B cell (primary cell): ENCODE measurements around the gene NCOA7. TPM values are rescaled to one million over a fixed set of nuclear protein-coding genes. Genes with fewer than 3 reads are reported as not detected.

Experiments used
- ATAC-seq: fragments of 200-7000 bp; cut with Tn5 transposase; one replicate; pipeline ENCODE4 v1.10.0; 2021; ENCODE audit warnings: low read depth, mild to moderate bottlenecking, moderate number of reproducible peaks, moderate library complexity
- CTCF ChIA-PET: fragments of 350-600 bp; sonication (Branson Sonifier 250); formaldehyde crosslinking; loops from one replicate; lab custom pipeline; 2021; ENCODE audit warnings: antibody characterized with exemption, inconsistent platforms; lab: Charles Lee
- POLR2A ChIA-PET: fragments of 350-600 bp; sonication (Branson Sonifier 250); formaldehyde crosslinking; loops from one replicate; lab custom pipeline; 2021; ENCODE audit warnings: antibody characterized with exemption; lab: Charles Lee
- DNase-seq: peaks from one replicate; pipeline ENCODE4 v3.0.0; 2013
- H2AFZ ChIP-seq: 2 replicates; pipeline ENCODE4 v1.6.1; 2012; ENCODE audit warnings: mild to moderate bottlenecking, low read depth, low read length; ENCODE audit not compliant: insufficient read depth, poor library complexity, severe bottlenecking
- H3K27ac ChIP-seq, 2 donors: 1 replicate in 1 of 2; 2 replicates in 1 of 2; pipeline ENCODE4 v1.5.1; 2012 to 2013; ENCODE audit warnings: low read length in 2 of 2, mild to moderate bottlenecking in 2 of 2, moderate library complexity in 1 of 2
- H3K27me3 ChIP-seq, 4 experiments: fragments of 200-600 bp in 1 of 4; sonication (generic) in 1 of 4; replicated peaks in 1 of 4; 1 replicate in 2 of 4; 2 replicates in 2 of 4; pipeline versions ENCODE4 v1.6.1 to v1.7.0; 2013 to 2016; ENCODE audit warnings: low read length in 3 of 4, mild to moderate bottlenecking in 2 of 4, mixed read lengths in 1 of 4, moderate library complexity in 1 of 4; ENCODE audit not compliant: insufficient read depth in 4 of 4, control insufficient read depth in 3 of 4; ENCODE audit errors: control extremely low read depth in 1 of 4
- H3K36me3 ChIP-seq, 2 experiments: replicated peaks in 1 of 2; 1 replicate in 1 of 2; 2 replicates in 1 of 2; pipeline versions ENCODE4 v1.6.1 to v1.7.1; 2013; ENCODE audit warnings: low read length in 1 of 2; ENCODE audit not compliant: insufficient read depth in 2 of 2, control insufficient read depth in 1 of 2; ENCODE audit errors: control extremely low read depth in 1 of 2, extremely low read depth in 1 of 2
- H3K4me1 ChIP-seq, 2 donors: fragments of 200-600 bp in 1 of 2; sonication (generic) in 1 of 2; 1 replicate in 1 of 2; 2 replicates in 1 of 2; pipeline versions ENCODE4 v1.5.1 to v1.6.1; 2013 to 2017; ENCODE audit warnings: low read length in 2 of 2; ENCODE audit not compliant: control insufficient read depth in 2 of 2, insufficient read depth in 2 of 2
- H3K4me2 ChIP-seq: replicated peaks from 2 replicates; pipeline ENCODE3; 2012; ENCODE audit warnings: mild to moderate bottlenecking, low read depth, low read length; ENCODE audit not compliant: poor library complexity, severe bottlenecking
- H3K4me3 ChIP-seq, 5 experiments: fragments of 200-600 bp in 1 of 5; sonication (generic) in 1 of 5; 1 replicate in 3 of 5; 2 replicates in 2 of 5; pipeline versions ENCODE4 v1.5.1 to v1.7.0; 2011 to 2016; ENCODE audit warnings: low read length in 4 of 5, mild to moderate bottlenecking in 4 of 5, low read depth in 2 of 5, control low read depth in 1 of 5, moderate library complexity in 1 of 5; ENCODE audit not compliant: insufficient read depth in 1 of 5; ENCODE audit errors: control extremely low read depth in 1 of 5, extremely low read depth in 1 of 5
- H3K79me2 ChIP-seq: fragments of 200-600 bp; sonication (generic); one replicate; pipeline ENCODE4 v1.6.0; 2016; ENCODE audit warnings: low read length; ENCODE audit not compliant: control insufficient read depth, insufficient read depth
- H3K9ac ChIP-seq: fragments of 200-600 bp; sonication (generic); 2 replicates; pipeline ENCODE4 v1.6.1; 2017; ENCODE audit warnings: mild to moderate bottlenecking, low read length, moderate library complexity
- H3K9me3 ChIP-seq, 3 donors: one replicate each; pipeline versions ENCODE4 v1.6.1 to v1.7.1; 2013; ENCODE audit warnings: low read length in 2 of 3; ENCODE audit not compliant: control insufficient read depth in 2 of 3, insufficient read depth in 1 of 3; ENCODE audit errors: control extremely low read depth in 1 of 3
- H4K20me1 ChIP-seq: 2 replicates; pipeline ENCODE4 v1.6.0; 2012; ENCODE audit warnings: mild to moderate bottlenecking, low read length; ENCODE audit not compliant: insufficient read depth, control insufficient read depth, poor library complexity, severe bottlenecking
- H3K27ac Mint-ChIP-seq: one replicate; pipeline ENCODE4 v1.8.0; 2021; ENCODE audit warnings: mixed read lengths
- H3K27me3 Mint-ChIP-seq: one replicate; pipeline ENCODE4 v1.8.0; 2021; ENCODE audit warnings: mixed read lengths
- H3K4me1 Mint-ChIP-seq: one replicate; pipeline ENCODE4 v1.8.0; 2021; ENCODE audit warnings: mixed read lengths
- H3K4me3 Mint-ChIP-seq: one replicate; pipeline ENCODE4 v1.8.0; 2021; ENCODE audit warnings: mixed read lengths
- H3K9me3 Mint-ChIP-seq: one replicate; pipeline ENCODE4 v1.8.0; 2022; ENCODE audit warnings: mixed read lengths; ENCODE audit not compliant: insufficient read depth
- EZH2 ChIP-seq: IDR thresholded peaks from 2 replicates; pipeline ENCODE4 v1.6.1; 2012; ENCODE audit warnings: borderline replicate concordance, low read depth, mild to moderate bottlenecking, moderate library complexity, low read length; ENCODE audit not compliant: insufficient read depth, poor library complexity, severe bottlenecking
- WGBS: methylation state at CpG from one replicate; pipeline ENCODE4 v1.1.5; 2013; ENCODE audit warnings: missing lambda C conversion rate; ENCODE audit not compliant: insufficient coverage; 5-methylcytosine and 5-hydroxymethylcytosine counted together
- intact Hi-C: fragments of 100-400 bp; cut with micrococcal nuclease; formaldehyde crosslinking; loops from one replicate; pipeline ENCODE4 v1.10.0; 2022
- polyA plus RNA-seq: library from polyadenylated mRNA; depleted of rRNA; stranded (reverse); fragments of >200 nt; gene quantifications from 2 replicates; pipeline ENCODE4 v1.2.3, GENCODE V29; 2012
- total RNA-seq, 2 donors: library from RNA; stranded (reverse); fragments of 120-200 nt in 1 of 2; gene quantifications; 1 replicate in 1 of 2; 2 replicates in 1 of 2; pipeline versions ENCODE4 v1.2.3 to v1.2.4, GENCODE V29; 2013 to 2022
- TF ChIP-seq, protein P1 (sequence below): fragments of 200-600 bp; IDR thresholded peaks from one replicate; pipeline ENCODE4 v1.8.0; 2022; ENCODE audit warnings: antibody characterized with exemption, mild to moderate bottlenecking

Gene NCOA7
- total and polyA plus RNA-seq, 2 donors (not counting 1 experiment from before 2014, with no cell fraction given): 10.9 to 27.4 TPM

DNA sequence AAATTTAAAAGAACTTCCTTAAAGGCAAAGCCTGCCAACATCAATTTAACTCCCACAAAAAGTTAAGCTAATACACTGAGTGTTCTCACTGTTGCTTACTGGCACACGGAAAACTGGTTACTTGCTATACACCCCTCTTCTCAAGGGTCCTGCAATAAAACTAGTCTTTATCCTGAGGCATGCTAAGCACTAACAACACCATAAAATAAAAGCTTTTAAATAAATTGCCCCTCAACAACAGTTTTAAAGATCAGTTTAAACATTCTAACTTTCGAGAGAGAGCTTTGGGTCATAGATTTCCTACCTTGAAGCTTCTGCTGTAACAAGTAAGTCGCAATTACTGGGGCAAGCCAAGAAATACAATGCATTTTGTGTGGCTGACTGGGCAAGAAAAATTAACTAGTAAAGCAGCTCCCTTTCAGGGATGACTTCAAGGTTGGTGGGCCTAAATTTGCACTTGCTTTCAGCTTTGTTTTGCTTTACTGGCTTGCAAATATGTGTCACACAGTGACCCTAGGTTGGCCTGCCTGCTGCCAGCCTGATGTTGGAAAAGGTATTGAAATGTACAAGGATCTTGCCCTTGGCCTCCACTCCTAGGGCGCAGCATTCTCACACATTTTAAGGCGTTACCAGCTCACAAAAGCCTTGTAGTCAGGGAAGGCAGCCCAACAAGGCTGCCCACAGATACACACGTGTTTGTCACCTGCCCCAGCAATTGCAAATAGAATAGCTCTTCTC is 45.3 kb upstream of the NCOA7 start:
- no peak overlapping the region for H3K4me3 ChIP-seq
- H3K36me3 ChIP-seq: no peaks in the 10 kb centered on the region
- H4K20me1 ChIP-seq: no peaks in the 10 kb centered on the region
- H3K4me2 ChIP-seq: no peak overlapping the region
- H3K27ac ChIP-seq: no peak overlapping the region
- peaks cover 52% of the 10 kb centered on the region for H3K27me3 Mint-ChIP-seq
- peaks cover 34% of the 10 kb centered on the region for H3K4me1 Mint-ChIP-seq
- intact Hi-C loops: no loop called here
- no peak overlapping the region for H2AFZ ChIP-seq
- peaks cover 0 to 13% (median 0%) of the 10 kb centered on the region in 3 donors for H3K9me3 ChIP-seq
- ATAC-seq: no peak
- H3K9me3 Mint-ChIP-seq: no peaks in the 10 kb centered on the region
- 95% methylated on average over 4 of the region's 6 CpGs for WGBS
- H3K79me2 ChIP-seq: no peaks in the 10 kb centered on the region
- H3K27me3 ChIP-seq: peaks cover 0 to 47% (median 33%) of the 10 kb centered on the region in 4 experiments
- ChIA-PET POLR2A (interaction anchor here (0.8 kb wide), 1 partner anchor 36 kb away, joined by 3 read pairs; no protein-coding TSS in a partner anchor), CTCF (interaction anchor here (0.6 to 1.8 kb wide), 5 partner anchors 8 to 434 kb away, joined by 3 to 5 read pairs (median 4); no protein-coding TSS in a partner anchor)
- DNase-seq: no peak
- H3K4me1 ChIP-seq: peaks cover 35 to 36% of the 10 kb centered on the region in 2 donors
- no peak overlapping the region for H3K9ac ChIP-seq
- no peak overlapping the region for H3K27ac Mint-ChIP-seq
- TF ChIP-seq, protein P1, sequence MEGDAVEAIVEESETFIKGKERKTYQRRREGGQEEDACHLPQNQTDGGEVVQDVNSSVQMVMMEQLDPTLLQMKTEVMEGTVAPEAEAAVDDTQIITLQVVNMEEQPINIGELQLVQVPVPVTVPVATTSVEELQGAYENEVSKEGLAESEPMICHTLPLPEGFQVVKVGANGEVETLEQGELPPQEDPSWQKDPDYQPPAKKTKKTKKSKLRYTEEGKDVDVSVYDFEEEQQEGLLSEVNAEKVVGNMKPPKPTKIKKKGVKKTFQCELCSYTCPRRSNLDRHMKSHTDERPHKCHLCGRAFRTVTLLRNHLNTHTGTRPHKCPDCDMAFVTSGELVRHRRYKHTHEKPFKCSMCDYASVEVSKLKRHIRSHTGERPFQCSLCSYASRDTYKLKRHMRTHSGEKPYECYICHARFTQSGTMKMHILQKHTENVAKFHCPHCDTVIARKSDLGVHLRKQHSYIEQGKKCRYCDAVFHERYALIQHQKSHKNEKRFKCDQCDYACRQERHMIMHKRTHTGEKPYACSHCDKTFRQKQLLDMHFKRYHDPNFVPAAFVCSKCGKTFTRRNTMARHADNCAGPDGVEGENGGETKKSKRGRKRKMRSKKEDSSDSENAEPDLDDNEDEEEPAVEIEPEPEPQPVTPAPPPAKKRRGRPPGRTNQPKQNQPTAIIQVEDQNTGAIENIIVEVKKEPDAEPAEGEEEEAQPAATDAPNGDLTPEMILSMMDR: no peak
- TF ChIP-seq EZH2: no peak
- no peak overlapping the region for H3K4me3 Mint-ChIP-seq

DNA sequence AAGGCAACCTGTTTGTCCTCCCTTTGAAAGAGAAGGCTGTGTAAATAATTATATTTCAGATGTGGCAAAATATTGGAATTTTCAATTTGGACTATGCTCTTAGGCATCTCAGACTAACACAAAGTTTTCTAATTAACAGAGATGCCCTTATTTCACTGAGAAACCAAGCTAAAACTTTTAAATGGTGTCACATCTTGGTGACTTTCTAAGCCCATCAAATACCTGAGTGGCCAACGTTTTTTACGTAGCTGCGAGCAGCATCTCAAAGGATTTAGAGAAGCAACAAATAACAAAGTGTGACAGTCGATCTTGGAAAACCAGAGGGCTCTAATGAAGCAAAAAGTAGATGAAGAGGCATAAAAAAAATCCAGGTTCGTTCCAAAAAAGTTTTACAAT is 44.7 kb upstream of the NCOA7 start:
- ChIA-PET CTCF (interaction anchor here (0.6 to 1.8 kb wide), 5 partner anchors 7 to 435 kb away, joined by 3 to 5 read pairs (median 4); no protein-coding TSS in a partner anchor), POLR2A (no interaction called here)
- WGBS: 88% methylated on average over 3 of the region's 5 CpGs
- H3K27me3 ChIP-seq: peaks cover 0 to 52% (median 38%) of the 10 kb centered on the region in 4 experiments
- peaks cover 56% of the 10 kb centered on the region for H3K27me3 Mint-ChIP-seq
- H3K4me2 ChIP-seq: peak overlapping the region; percentile 97
- no peak overlapping the region for H3K27ac ChIP-seq
- H3K36me3 ChIP-seq: no peaks in the 10 kb centered on the region
- no peak overlapping the region for H2AFZ ChIP-seq
- no peaks in the 10 kb centered on the region for H4K20me1 ChIP-seq
- peaks cover 35 to 39% of the 10 kb centered on the region in 2 donors for H3K4me1 ChIP-seq
- H3K4me3 ChIP-seq: peak overlapping the region in 1 of 5 experiments; percentile 73
- H3K9me3 Mint-ChIP-seq: no peaks in the 10 kb centered on the region
- H3K27ac Mint-ChIP-seq: no peak overlapping the region
- intact Hi-C loops: no loop called here
- H3K79me2 ChIP-seq: no peaks in the 10 kb centered on the region
- H3K9me3 ChIP-seq: peaks cover 0 to 13% (median 0%) of the 10 kb centered on the region in 3 donors
- peak overlapping the region; percentile 83 for H3K4me3 Mint-ChIP-seq
- TF ChIP-seq, protein P1: no peak
- TF ChIP-seq EZH2: no peak
- no peak for ATAC-seq
- H3K9ac ChIP-seq: no peak overlapping the region
- H3K4me1 Mint-ChIP-seq: peaks cover 37% of the 10 kb centered on the region
- DNase-seq: no peak
